Measurements from ENCODE around the gene SUFU. TPM values are rescaled to one million over a fixed set of nuclear protein-coding genes. Genes with fewer than 3 reads are reported as not detected.
"Not testable (repeated sequence)": the region's sequence is repeated elsewhere in the genome, so short reads cannot be mapped to it uniquely, and the experiment has no call there.

Gene SUFU
- polyA plus RNA-seq (2012; ENCODE audit: low read depth, missing spikeins): 2.3 TPM

GRCh38 chr10:102503264-102504178, at the start of gene SUFU:
SUFU (plus strand) TSS chr10:102503972; CDS start chr10:102504153, 181 bp downstream.
- peak; percentile 99 for FAIRE-seq

GRCh38 chr10:102454662-102455487, 48.9 kb upstream of the SUFU start:
- DNase-seq (ENCODE audit: insufficient read length, low spot score); FAIRE-seq: not testable (repeated sequence)

More at GRCh38 chr10:102503264-102504178, at the start of gene SUFU:
- DNase-seq (ENCODE audit: insufficient read length, low spot score): peak; percentile 90
- TF ChIP-seq SPI1 (IDR thresholded peaks at IDR 0.05; ENCODE audit: low read depth, low read length) (0 out of 2 replicates have a peak, but pooled peaks have one; percentile 3), TAF1 (IDR thresholded peaks at IDR 0.05; ENCODE audit: low read depth, low read length) (peak; percentile 83), POLR2AphosphoS5 (IDR thresholded peaks at IDR 0.05; ENCODE audit: low read depth, low read length) (peak; percentile 41; the same call in 1 of the 2 replicates), POLR2A (IDR thresholded peaks at IDR 0.05; ENCODE audit: low read depth, low read length) (0 out of 2 replicates have a peak, but pooled peaks have one; percentile 62), PAX5 (IDR thresholded peaks at IDR 0.05; ENCODE audit: insufficient read depth, low read length, severe bottlenecking) (no peak), POU2F2 (IDR thresholded peaks at IDR 0.05; ENCODE audit: low read depth, low read length) (no peak)

GRCh38 chr10:102455893-102456471, 47.8 kb upstream of the SUFU start:
- FAIRE-seq: no peak
- no peak for DNase-seq (ENCODE audit: insufficient read length, low spot score)

GRCh38 chr10:102457591-102458150, 46.1 kb upstream of the SUFU start:
- no peak for FAIRE-seq
- DNase-seq (ENCODE audit: insufficient read length, low spot score): no peak
- TF ChIP-seq POLR2AphosphoS5 (IDR thresholded peaks at IDR 0.05; ENCODE audit: low read depth, low read length): no peak
- no peak for TF ChIP-seq PAX5 (IDR thresholded peaks at IDR 0.05; ENCODE audit: insufficient read depth, low read length, severe bottlenecking)
- no peak for TF ChIP-seq POLR2A (IDR thresholded peaks at IDR 0.05; ENCODE audit: low read depth, low read length)
- no peak for TF ChIP-seq POU2F2 (IDR thresholded peaks at IDR 0.05; ENCODE audit: low read depth, low read length)
- no peak for TF ChIP-seq SPI1 (IDR thresholded peaks at IDR 0.05; ENCODE audit: low read depth, low read length)
- no peak for TF ChIP-seq TAF1 (IDR thresholded peaks at IDR 0.05; ENCODE audit: low read depth, low read length)

More at GRCh38 chr10:102455893-102456471, 47.8 kb upstream of the SUFU start:
- TF ChIP-seq PAX5 (IDR thresholded peaks at IDR 0.05; ENCODE audit: insufficient read depth, low read length, severe bottlenecking): no peak
- no peak for TF ChIP-seq POLR2A (IDR thresholded peaks at IDR 0.05; ENCODE audit: low read depth, low read length)
- TF ChIP-seq POU2F2 (IDR thresholded peaks at IDR 0.05; ENCODE audit: low read depth, low read length): no peak
- TF ChIP-seq POLR2AphosphoS5 (IDR thresholded peaks at IDR 0.05; ENCODE audit: low read depth, low read length): no peak
- no peak for TF ChIP-seq SPI1 (IDR thresholded peaks at IDR 0.05; ENCODE audit: low read depth, low read length)
- TF ChIP-seq TAF1 (IDR thresholded peaks at IDR 0.05; ENCODE audit: low read depth, low read length): no peak

- TF ChIP-seq PAX5 (IDR thresholded peaks at IDR 0.05; ENCODE audit: insufficient read depth, low read length, severe bottlenecking) (no peak), POLR2AphosphoS5 (IDR thresholded peaks at IDR 0.05; ENCODE audit: low read depth, low read length) (no peak), SPI1 (IDR thresholded peaks at IDR 0.05; ENCODE audit: low read depth, low read length) (no peak), TAF1 (IDR thresholded peaks at IDR 0.05; ENCODE audit: low read depth, low read length) (no peak), POLR2A (IDR thresholded peaks at IDR 0.05; ENCODE audit: low read depth, low read length) (no peak), POU2F2 (IDR thresholded peaks at IDR 0.05; ENCODE audit: low read depth, low read length) (no peak)
- FAIRE-seq (no peak), DNase-seq (ENCODE audit: insufficient read length, low spot score) (no peak)
Observed at GRCh38 chr10:102458656-102459055, 45.1 kb upstream of the SUFU start.

- FAIRE-seq (no peak), DNase-seq (ENCODE audit: insufficient read length, low spot score) (no peak)
- no peak for TF ChIP-seq POLR2AphosphoS5 (IDR thresholded peaks at IDR 0.05; ENCODE audit: low read depth, low read length)
Observed at GRCh38 chr10:102460836-102461186, 43.0 kb upstream of the SUFU start.

- TF ChIP-seq TAF1 (IDR thresholded peaks at IDR 0.05; ENCODE audit: low read depth, low read length) (peak; percentile 53; the same call in 1 of the 2 replicates), POLR2A (IDR thresholded peaks at IDR 0.05; ENCODE audit: low read depth, low read length) (no peak)
- peak; percentile 98 for FAIRE-seq
- peak; percentile 99 for DNase-seq (ENCODE audit: insufficient read length, low spot score)
Observed at GRCh38 chr10:102461187-102462054, 42.4 kb upstream of the SUFU start.

- FAIRE-seq: no peak
- DNase-seq (ENCODE audit: insufficient read length, low spot score): no peak
- no peak for TF ChIP-seq POLR2AphosphoS5 (IDR thresholded peaks at IDR 0.05; ENCODE audit: low read depth, low read length)
- no peak for TF ChIP-seq SPI1 (IDR thresholded peaks at IDR 0.05; ENCODE audit: low read depth, low read length)
- no peak for TF ChIP-seq POU2F2 (IDR thresholded peaks at IDR 0.05; ENCODE audit: low read depth, low read length)
- no peak for TF ChIP-seq PAX5 (IDR thresholded peaks at IDR 0.05; ENCODE audit: insufficient read depth, low read length, severe bottlenecking)
Observed at GRCh38 chr10:102462512-102463054, 41.2 kb upstream of the SUFU start.

Measured in GM12891 (cell line).